HEK293T (cell line): ENCODE results near the gene RFNG.

Source experiments
- ARNT ChIP-seq: fragments of 450-650 bp; IDR thresholded peaks from 2 replicates; pipeline ENCODE4 v1.6.1; 2017; ENCODE audit warnings: mild to moderate bottlenecking
- FOXA1 ChIP-seq: fragments of 450-650 bp; IDR thresholded peaks from 2 replicates; pipeline ENCODE4 v1.6.1; 2016; ENCODE audit warnings: mild to moderate bottlenecking
- FOXK2 ChIP-seq: fragments of 450-650 bp; IDR thresholded peaks from 2 replicates; pipeline ENCODE4 v1.6.1; 2016; ENCODE audit warnings: mild to moderate bottlenecking
- HDGF ChIP-seq: fragments of 450-650 bp; IDR thresholded peaks from 2 replicates; pipeline ENCODE4 v1.6.1; 2017; ENCODE audit warnings: antibody characterized with exemption, borderline replicate concordance
- SP1 ChIP-seq: fragments of 450-650 bp; IDR thresholded peaks from 2 replicates; pipeline ENCODE4 v1.6.1; 2017
- SUZ12 ChIP-seq: fragments of 450-650 bp; IDR thresholded peaks from 2 replicates; pipeline ENCODE4 v1.6.1; 2016; ENCODE audit warnings: mild to moderate bottlenecking
- ZNF384 ChIP-seq: fragments of 450-650 bp; IDR thresholded peaks from 2 replicates; pipeline ENCODE4 v1.6.1; 2016

- TF ChIP-seq ZNF384, result no peak
- TF ChIP-seq SUZ12, result no peak
- TF ChIP-seq FOXA1, result no peak
- no peak for TF ChIP-seq FOXK2
- TF ChIP-seq HDGF, result no peak
- no peak for TF ChIP-seq ARNT
- no peak for TF ChIP-seq SP1
Measured at GRCh38 chr17:82092094-82092586, 40.5 kb upstream of the RFNG start.
